ENCODE measurements around the gene WNT5B. TPM values are rescaled to one million over a fixed set of nuclear protein-coding genes. Genes with fewer than 3 reads are reported as not detected.
A peak's percentile ranks its signal among the peaks of the same experiment; 100 is the strongest.

The WNT5B gene
- total RNA-seq, 1 donor, result 59.0 TPM

- Histone ChIP-seq H2AFZ (ENCODE audit: low read length) (no peak overlapping the region), H3K36me3 (ENCODE audit: insufficient read depth, low read length) (no peaks in the 10 kb centered on the region), H3K27me3 (ENCODE audit: insufficient read depth, low read length) (no peaks in the 10 kb centered on the region), H3K79me2 (ENCODE audit: insufficient read depth, low read length) (no peaks in the 10 kb centered on the region), H3K4me2 (ENCODE audit: insufficient read depth, low read length) (no peak overlapping the region), H3K4me1 (ENCODE audit: insufficient read depth, low read length) (no peaks in the 10 kb centered on the region), H4K20me1 (ENCODE audit: insufficient read depth, low read length) (no peaks in the 10 kb centered on the region), H3K4me3 (ENCODE audit: insufficient read depth, low read length) (no peak overlapping the region), H3K9me3 (ENCODE audit: low read depth, low read length) (no peaks in the 10 kb centered on the region), H3K27ac (ENCODE audit: low read depth, low read length) (no peak overlapping the region)
- DNase-seq (ENCODE audit: insufficient read length, low spot score, missing footprints), result no peak
- TF ChIP-seq, protein P1, sequence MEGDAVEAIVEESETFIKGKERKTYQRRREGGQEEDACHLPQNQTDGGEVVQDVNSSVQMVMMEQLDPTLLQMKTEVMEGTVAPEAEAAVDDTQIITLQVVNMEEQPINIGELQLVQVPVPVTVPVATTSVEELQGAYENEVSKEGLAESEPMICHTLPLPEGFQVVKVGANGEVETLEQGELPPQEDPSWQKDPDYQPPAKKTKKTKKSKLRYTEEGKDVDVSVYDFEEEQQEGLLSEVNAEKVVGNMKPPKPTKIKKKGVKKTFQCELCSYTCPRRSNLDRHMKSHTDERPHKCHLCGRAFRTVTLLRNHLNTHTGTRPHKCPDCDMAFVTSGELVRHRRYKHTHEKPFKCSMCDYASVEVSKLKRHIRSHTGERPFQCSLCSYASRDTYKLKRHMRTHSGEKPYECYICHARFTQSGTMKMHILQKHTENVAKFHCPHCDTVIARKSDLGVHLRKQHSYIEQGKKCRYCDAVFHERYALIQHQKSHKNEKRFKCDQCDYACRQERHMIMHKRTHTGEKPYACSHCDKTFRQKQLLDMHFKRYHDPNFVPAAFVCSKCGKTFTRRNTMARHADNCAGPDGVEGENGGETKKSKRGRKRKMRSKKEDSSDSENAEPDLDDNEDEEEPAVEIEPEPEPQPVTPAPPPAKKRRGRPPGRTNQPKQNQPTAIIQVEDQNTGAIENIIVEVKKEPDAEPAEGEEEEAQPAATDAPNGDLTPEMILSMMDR (IDR thresholded peaks at IDR 0.05; ENCODE audit: extremely low read depth, low read depth, low read length), result no peak
These were observed 51.9 kb downstream of the WNT5B start for GRCh38 chr12:1680804-1681492.

DNA sequence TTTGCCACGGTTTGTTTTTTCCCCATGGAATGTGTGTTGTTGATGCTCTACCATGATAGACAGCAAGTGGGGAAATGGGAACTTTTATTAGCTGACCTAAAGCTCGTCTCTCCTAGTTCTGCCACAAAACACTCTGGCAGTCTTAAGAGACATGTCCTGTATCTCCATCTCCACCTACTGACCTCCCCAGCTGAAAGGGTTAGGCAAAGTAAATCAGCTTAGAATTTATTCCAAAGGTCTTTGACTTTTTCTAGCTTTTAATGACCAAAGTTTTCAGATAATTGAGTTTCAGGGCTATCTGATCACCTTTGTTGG, 52.4 kb downstream of the WNT5B start:
- Histone ChIP-seq H3K36me3 (ENCODE audit: insufficient read depth, low read length) (no peaks in the 10 kb centered on the region), H3K4me2 (ENCODE audit: insufficient read depth, low read length) (no peak overlapping the region), H3K79me2 (ENCODE audit: insufficient read depth, low read length) (no peaks in the 10 kb centered on the region), H3K27me3 (ENCODE audit: insufficient read depth, low read length) (no peaks in the 10 kb centered on the region), H3K4me1 (ENCODE audit: insufficient read depth, low read length) (no peaks in the 10 kb centered on the region), H3K4me3 (ENCODE audit: insufficient read depth, low read length) (no peak overlapping the region), H3K27ac (ENCODE audit: low read depth, low read length) (no peak overlapping the region), H3K9me3 (ENCODE audit: low read depth, low read length) (no peaks in the 10 kb centered on the region), H4K20me1 (ENCODE audit: insufficient read depth, low read length) (no peaks in the 10 kb centered on the region), H2AFZ (ENCODE audit: low read length) (no peak overlapping the region)
- no peak for DNase-seq (ENCODE audit: insufficient read length, low spot score, missing footprints)
- TF ChIP-seq, protein P1 (IDR thresholded peaks at IDR 0.05; ENCODE audit: extremely low read depth, low read depth, low read length), result no peak

GRCh38 chr12:1688086-1688710, 59.2 kb downstream of the WNT5B start:
- H4K20me1 ChIP-seq (ENCODE audit: insufficient read depth, low read length), result peaks cover 5% of the 10 kb centered on the region
- H3K79me2 ChIP-seq (ENCODE audit: insufficient read depth, low read length), result peaks cover 23% of the 10 kb centered on the region
- TF ChIP-seq, protein P1 (IDR thresholded peaks at IDR 0.05; ENCODE audit: extremely low read depth, low read depth, low read length), result no peak
- no peak overlapping the region for H3K27ac ChIP-seq (ENCODE audit: low read depth, low read length)
- DNase-seq (ENCODE audit: insufficient read length, low spot score, missing footprints), result peak; percentile 70
- no peaks in the 10 kb centered on the region for H3K36me3 ChIP-seq (ENCODE audit: insufficient read depth, low read length)
- peaks cover 16% of the 10 kb centered on the region for H3K4me1 ChIP-seq (ENCODE audit: insufficient read depth, low read length)
- no peak overlapping the region for H3K4me2 ChIP-seq (ENCODE audit: insufficient read depth, low read length)
- no peak overlapping the region for H2AFZ ChIP-seq (ENCODE audit: low read length)
- no peak overlapping the region for H3K4me3 ChIP-seq (ENCODE audit: insufficient read depth, low read length)
- no peaks in the 10 kb centered on the region for H3K9me3 ChIP-seq (ENCODE audit: low read depth, low read length)
- no peaks in the 10 kb centered on the region for H3K27me3 ChIP-seq (ENCODE audit: insufficient read depth, low read length)

DNA sequence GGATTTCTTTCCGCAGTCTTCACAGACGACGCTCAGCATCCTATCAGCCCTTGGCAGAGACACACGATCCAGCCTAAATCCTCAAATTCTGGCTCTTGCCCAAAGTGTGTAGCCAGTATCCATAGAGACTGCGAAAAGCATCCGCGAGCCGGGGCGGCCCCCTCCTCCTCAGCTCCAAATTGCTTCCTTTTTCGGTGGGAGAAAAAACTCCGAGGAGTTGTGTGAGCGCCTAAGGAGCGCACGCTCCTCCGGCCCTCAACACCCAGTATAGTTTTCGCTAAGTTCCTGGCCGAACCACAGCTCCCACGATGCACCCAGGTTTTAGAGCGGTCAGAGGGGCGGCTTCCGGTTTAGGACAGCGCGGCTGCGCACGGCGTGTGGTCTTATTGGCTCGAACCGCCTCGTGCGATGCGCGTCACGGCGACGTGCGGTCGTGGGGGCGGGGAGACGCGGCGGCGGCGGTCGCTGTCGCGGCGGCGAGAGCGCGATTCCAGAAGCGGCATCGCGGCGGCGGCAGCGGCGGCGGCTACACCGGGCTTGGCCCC, 61.6 kb downstream of the WNT5B start, which contains the start of gene ADIPOR2:
TSS of gene ADIPOR2 (plus strand) at position 493 of the 545 bp plus-strand sequence. CDS start 63,274 bp downstream, outside the sequence.
- TF ChIP-seq, protein P1 (IDR thresholded peaks at IDR 0.05; ENCODE audit: extremely low read depth, low read depth, low read length), result no peak
- H3K4me1 ChIP-seq (ENCODE audit: insufficient read depth, low read length), result peaks cover 16% of the 10 kb centered on the region
- peak within 1 kb of the TSS; percentile 87 for H3K4me2 ChIP-seq (ENCODE audit: insufficient read depth, low read length)
- H4K20me1 ChIP-seq (ENCODE audit: insufficient read depth, low read length), result peaks cover 12% of the 10 kb centered on the region
- H3K4me3 ChIP-seq (ENCODE audit: insufficient read depth, low read length), result peak within 1 kb of the TSS; percentile 93
- H3K9me3 ChIP-seq (ENCODE audit: low read depth, low read length), result no peaks in the 10 kb centered on the region
- H3K36me3 ChIP-seq (ENCODE audit: insufficient read depth, low read length), result no peaks in the 10 kb centered on the region
- DNase-seq (ENCODE audit: insufficient read length, low spot score, missing footprints), result peak; percentile 96
- no peaks in the 10 kb centered on the region for H3K27me3 ChIP-seq (ENCODE audit: insufficient read depth, low read length)
- H3K27ac ChIP-seq (ENCODE audit: low read depth, low read length), result peak within 1 kb of the TSS; percentile 82
- H2AFZ ChIP-seq (ENCODE audit: low read length), result peak within 1 kb of the TSS; percentile 86
- peaks cover 41% of the 10 kb centered on the region for H3K79me2 ChIP-seq (ENCODE audit: insufficient read depth, low read length)
